HG03460 (cell line): ENCODE data around the gene ELN.

ENCODE experiments used
- ATAC-seq: cut with Tn5 transposase; IDR thresholded peaks from one replicate; pipeline ENCODE4 v1.9.1; 2021; ENCODE audit not compliant: unreplicated experiment

ELN gene

DNA sequence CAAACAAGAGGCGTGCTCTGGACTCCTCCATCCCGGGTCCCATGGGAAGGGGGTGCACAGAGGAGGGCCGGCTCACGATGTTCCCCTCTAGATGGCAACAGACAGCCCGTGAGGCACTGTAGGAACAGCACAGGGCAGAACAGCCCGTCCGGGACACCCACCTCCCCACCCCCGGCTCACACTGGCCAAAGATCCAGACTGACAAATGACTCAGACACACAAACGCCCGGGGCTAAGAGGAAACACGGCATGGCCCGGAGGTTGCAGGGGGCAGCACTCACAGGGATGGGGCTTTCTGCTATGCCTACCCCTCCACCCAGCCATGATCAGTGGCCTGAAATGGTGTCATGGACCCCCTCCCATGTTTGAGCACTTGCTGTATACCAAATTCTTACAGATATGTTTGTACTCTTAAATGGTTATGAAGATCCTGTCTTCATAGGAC lies 4.9 kb upstream of the ELN start:
- no peak for ATAC-seq

- no peak for ATAC-seq
Measured at GRCh38 chr7:74023786-74024185, 4.2 kb upstream of the ELN start.

DNA sequence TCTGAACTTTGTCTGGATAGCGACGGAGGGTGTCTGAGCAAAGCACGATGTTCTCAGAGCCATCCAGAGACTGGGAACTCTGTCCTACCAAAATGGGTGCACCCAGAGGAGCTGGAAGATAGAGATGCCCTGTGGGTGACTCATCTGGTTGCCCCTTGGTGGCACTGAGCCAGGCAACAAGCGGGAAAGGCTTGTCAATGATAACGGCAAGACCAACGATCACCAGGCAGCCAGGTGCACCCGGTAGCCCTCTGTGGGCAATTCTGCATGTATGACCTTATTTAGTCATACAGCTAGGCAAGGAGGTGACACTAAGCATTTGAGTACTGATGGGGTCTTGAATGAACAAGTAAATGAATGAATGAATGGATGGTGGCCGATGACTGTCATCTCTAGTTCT lies 2.8 kb upstream of the ELN start:
- ATAC-seq, result no peak

DNA sequence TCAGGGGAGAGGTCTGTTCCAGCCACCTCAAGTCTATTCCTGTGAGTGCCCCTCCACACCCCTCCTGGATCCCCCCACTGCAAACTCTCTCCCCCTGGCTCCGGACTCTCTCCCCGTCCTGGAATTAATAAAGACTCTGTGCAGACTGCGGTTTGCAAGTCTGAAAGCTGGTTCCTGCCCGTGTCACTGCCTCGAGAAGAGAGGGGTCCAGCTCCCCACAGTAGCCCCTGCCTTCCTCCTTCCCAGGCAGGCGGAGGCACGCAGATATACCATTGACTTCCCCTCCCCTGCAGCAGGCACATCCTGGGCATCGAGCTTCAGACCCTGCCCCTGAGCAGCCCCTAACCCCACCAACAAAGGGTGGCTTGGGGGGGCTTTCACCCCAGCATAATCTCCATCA lies 2.2 kb upstream of the ELN start:
- no peak for ATAC-seq

DNA sequence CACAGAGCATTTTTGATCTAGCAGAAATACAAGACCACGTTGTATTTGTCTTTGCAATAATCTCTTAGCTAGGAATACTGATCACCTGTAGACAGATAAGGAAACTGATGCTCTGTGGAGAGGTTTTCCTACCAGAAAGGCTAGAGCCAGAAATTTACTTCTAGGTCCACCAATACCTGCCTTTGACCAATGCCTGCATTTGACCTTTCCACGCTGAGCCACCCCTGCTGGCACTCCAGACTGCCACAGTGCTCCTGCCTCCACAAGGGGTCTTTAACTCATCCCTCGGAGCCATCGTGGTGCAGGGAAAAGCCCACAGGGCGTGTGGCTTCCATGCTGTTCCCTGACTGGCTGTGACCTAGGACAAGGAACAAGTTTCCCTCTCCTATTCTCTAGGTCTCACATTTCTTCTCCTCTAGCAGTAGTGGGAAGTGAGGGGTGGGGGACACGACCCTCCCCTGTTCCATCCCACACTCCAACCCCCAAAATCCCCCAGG lies 1.5 kb upstream of the ELN start:
- no peak for ATAC-seq

DNA sequence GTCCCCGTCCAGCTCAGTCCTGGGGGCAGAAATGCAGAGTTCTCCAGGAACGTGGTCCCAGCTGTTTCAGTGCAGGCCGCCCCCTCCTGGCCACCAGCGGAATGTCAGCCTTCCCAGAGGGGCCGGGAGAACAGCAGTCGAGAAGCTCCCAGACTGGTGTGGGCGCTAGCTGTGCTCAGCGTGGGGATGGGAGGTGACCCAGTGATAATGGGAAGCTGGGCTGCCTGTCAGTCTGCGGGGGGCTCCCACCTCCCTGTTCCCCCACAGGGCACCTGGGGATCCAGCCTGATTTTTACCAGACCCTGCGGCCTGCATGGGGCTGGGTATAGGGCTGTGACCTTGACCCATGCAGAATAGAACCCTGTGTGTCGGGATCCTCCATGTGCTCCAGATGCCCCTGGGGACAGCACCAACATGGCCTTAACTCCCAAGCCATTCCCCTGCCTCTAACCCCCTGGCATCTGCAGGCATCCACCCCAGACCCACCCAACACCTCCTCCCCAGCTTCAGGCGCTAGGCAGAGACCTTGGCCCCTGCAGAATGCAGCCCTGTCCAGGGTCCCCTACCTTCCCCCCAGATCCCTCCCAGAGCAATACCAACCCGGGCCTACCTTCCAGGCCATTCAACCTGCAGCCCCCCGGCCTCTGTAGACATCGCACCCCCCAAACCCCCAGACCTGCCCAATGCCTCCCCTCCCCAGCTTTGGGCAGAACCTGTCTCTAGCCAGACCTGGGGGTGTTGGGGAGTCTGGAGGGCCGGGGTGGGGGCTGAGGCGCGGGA lies 880 bp upstream of the ELN start:
- ATAC-seq, result no peak

DNA sequence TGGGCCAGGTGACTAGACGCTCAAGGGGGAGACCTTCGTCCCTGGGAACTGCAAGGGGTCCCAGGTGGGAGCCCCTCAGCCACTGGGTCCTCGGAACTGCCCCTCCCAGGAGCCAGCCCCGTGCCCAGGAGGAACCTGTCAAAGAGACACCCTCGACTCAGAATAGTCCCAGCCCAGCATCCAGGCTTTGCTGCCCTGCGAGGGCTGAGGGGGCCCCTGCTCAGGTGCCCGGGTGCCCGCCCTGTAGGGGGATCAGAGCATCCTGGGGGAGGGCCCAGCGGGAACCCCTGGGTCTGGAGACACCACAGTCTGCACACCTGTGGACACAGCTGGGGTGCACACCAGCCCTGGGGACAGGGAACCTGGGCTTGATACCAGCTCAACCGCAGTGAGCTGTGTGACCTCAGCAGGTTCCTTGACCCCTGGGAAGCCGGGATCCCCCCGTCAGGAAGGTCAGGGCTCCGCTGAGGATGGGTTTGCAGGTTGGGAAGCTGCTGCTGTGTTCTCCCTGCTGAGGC lies 407 bp downstream of the ELN start:
- ATAC-seq, result no peak

DNA sequence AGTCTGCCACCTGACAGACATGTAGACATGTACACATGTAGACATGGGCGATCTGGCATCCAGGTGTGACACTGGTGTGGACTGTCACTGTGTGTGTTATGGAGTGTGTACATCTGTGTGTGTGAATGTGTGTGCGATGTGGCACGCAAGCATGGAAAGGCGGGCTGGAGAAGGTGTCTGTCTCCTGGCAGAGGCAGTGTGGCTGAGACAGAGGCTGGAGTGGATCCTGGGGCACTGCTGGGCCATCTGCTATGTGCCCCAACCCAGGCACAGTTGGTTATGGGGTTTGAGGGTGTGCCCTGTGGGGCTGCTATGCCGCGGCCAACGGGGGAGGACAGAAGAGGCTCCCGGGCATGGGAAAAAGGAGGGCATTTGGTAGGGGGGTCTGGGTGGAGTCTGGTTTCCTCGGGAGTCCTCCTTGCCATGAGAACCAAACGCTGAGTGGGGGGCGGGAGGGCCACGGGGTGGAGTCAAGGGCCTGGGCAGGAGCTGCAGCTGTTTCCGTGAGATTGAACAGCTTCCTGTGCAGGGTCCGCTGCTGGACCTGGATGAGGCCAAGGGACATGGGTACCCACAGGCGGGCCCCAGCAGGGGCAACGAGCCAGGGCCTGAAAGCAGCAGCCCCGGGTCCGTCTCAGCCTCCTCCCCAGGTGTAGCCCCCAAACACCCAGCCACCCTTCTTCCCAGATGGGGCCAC lies 1.3 kb downstream of the ELN start:
- no peak for ATAC-seq

- no peak for ATAC-seq
Measured at GRCh38 chr7:74029991-74030415, 2.0 kb downstream of the ELN start.

- no peak for ATAC-seq
Measured at GRCh38 chr7:74030861-74031260, 2.9 kb downstream of the ELN start.

DNA sequence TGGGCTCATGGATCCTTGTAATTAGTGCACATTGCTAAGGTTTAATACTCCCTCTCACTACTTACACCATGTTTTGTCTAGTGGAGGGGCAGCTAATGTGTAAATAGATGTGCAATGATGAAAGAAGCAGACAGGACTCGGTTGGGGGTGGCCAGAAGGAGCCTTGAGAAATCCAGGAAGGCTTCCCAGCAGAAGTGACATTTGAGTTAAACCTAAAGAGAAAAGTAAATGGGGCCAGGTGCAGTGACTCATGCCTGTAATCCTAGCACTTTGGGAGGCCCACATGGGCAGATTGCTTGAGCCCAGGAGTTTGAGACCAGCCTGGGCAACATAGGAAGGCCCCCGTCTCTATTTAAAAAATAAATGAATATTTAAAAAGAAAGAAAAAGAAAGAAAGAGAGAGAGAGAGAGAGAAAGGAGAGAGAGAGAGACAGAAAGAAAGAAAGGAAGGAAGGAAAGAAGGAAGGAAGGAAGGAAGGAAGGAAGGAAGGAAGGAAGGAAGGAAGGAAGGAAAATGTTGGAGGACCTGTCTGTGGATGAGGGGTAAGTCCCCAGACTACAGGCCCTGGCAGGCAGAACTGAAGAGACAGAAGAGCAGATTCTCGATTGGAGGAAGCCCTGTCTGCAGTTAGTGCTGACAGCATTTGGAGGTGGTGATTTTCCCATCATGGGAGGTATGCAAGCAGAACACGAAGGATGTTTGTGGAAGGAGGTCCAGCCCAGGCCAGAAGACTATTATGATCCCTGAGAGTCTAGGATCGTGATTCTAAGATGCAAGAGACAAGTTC lies 3.6 kb downstream of the ELN start:
- no peak for ATAC-seq

DNA sequence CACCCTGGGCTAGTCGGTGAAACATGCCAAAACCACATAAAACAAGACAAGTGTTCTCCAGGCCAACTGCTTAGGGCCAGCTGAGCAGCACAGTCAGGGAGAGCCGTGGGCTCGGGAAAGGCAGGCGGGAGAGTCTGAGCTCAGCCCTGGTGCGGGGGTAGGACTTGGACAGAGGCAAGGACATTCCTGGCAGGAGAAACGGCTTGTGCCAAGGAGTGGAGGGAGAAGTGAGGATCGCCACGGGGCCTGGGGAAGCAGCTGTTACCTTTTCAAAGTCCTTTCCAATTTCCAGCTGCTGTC lies 4.2 kb downstream of the ELN start:
- ATAC-seq, result no peak

GRCh38 chr7:74032624-74033371 lies 4.8 kb downstream of the ELN start:
- ATAC-seq, result no peak

GRCh38 chr7:74033372-74034311 lies 5.7 kb downstream of the ELN start:
- no peak for ATAC-seq

DNA sequence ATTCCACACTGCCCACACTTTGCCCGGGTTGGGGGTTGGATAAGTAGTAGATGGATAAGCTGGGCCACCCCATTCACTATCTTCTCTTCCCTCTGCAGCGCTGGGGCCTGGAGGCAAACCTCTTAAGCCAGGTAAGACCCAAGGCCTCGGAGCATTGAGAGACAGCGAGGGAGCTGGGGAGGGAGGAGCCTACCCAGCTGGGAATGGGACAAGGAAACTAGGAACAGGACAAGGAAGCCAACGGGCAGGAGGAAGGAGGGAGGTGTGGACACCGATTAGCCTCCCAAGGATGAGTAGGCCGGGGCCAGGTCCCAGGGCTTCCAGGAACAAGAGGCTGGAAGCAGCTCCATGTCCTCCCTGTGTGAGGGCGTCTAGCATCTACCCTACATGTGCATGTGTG lies 9.6 kb downstream of the ELN start:
- no peak for ATAC-seq

- ATAC-seq, result no peak
Measured at GRCh38 chr7:74038194-74038961, 10.4 kb downstream of the ELN start.

DNA sequence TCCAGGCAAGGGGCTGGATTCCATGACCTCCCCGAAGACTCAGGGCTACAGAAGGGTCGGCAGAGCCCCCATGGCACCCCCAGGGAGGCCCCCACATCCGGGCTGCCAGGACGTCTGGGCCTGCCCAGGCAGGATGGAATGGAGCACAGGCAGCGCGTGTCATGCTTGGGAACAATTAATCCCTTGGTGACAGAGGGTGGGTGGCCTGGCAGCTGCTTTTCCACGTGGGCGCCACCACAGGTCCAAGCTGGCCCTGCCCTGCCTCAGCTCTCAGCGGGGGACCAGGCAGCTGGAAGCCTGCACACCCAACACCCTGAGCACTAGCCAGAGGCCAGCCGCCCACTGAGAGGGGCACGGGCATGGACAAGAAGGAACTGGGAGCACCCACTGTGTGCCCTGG lies 11.4 kb downstream of the ELN start:
- no peak for ATAC-seq

DNA sequence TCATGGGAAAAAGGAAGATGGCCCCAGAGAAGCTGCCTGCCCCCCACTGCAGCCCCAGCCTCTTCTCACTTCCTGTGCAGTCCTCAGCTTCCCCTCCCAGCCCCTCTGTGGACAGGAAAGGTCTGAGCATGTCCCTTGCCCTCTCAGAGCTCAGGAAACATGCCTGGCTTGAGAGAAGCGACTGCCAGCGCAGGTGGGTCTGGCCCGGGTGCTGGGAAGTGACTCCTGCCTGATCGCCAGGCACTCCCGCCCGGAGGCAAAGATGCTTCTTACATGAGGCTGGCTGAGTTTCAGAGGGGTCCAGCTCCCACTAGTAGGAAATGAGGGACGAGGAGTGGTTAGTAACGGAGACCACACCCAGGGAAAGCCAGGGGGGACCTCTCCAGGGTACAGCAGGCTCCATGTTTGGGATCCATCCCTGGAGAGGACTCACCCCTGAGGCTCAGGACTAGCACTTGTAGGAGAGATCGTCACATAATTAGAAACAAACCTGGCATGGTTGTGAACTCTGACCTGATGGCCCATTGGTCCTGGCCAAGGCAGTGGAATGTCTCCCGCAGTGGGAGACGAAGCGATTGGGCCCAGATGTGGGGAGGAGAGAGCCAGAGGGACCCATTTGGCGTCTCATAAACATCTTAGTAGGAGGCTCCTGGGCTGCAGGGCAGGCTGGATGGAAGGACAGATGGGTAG lies 12.3 kb downstream of the ELN start:
- no peak for ATAC-seq
